ENCODE data around the gene HOXA13. TPM values are rescaled to one million over a fixed set of nuclear protein-coding genes. Genes with fewer than 3 reads are reported as not detected.

Gene HOXA13
- total RNA-seq, 2 experiments from 2014 or later: not detected

DNA sequence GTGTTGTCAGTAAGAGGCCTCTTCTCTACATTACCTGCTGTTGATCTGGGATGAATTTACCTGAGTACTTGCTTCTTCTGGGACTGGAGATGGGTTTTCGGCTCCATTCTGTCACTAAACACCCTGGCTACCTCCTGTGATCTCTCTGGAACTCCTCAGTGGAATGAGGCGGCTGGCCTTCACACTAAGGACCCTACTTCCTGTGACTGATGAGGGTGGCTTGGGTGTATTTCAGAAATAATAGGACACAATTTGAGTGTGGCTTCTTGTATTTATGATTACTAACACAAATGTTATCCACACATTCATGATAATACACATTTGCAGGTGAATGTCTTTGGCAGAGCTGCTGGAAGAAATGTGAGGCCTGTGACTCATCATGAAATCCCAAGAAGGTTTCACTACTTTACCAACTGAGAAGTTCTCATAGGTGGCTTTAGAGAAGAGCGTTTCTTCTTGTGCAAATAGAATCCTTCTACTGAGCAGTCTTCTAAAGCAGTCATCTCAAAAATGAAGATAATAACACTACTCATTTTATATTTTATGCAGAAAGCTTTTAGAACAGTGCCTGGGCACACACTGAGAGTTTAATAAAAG is 21.4 kb upstream of the HOXA13 start:
- Mint-ChIP-seq H3K4me1 (ENCODE audit: low read depth) (no peaks in the 10 kb centered on the region), H3K36me3 (ENCODE audit: low read depth) (no peaks in the 10 kb centered on the region), H3K27ac (no peak overlapping the region), H3K27me3 (peaks cover 58% of the 10 kb centered on the region), H3K4me3 (no peak overlapping the region), H3K9me3 (no peaks in the 10 kb centered on the region)
- peak; percentile 39 for ATAC-seq
- intact Hi-C loops (cut with micrococcal nuclease): no loop called here
- ChIA-PET POLR2A (no interaction called here), CTCF (interaction anchor here (0.7 kb wide), 1 partner anchor 10 kb away, joined by 3 read pairs; no protein-coding TSS in a partner anchor)
- no peak for DNase-seq
- TF ChIP-seq, protein P1, sequence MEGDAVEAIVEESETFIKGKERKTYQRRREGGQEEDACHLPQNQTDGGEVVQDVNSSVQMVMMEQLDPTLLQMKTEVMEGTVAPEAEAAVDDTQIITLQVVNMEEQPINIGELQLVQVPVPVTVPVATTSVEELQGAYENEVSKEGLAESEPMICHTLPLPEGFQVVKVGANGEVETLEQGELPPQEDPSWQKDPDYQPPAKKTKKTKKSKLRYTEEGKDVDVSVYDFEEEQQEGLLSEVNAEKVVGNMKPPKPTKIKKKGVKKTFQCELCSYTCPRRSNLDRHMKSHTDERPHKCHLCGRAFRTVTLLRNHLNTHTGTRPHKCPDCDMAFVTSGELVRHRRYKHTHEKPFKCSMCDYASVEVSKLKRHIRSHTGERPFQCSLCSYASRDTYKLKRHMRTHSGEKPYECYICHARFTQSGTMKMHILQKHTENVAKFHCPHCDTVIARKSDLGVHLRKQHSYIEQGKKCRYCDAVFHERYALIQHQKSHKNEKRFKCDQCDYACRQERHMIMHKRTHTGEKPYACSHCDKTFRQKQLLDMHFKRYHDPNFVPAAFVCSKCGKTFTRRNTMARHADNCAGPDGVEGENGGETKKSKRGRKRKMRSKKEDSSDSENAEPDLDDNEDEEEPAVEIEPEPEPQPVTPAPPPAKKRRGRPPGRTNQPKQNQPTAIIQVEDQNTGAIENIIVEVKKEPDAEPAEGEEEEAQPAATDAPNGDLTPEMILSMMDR (IDR thresholded peaks at IDR 0.05): no peak

DNA sequence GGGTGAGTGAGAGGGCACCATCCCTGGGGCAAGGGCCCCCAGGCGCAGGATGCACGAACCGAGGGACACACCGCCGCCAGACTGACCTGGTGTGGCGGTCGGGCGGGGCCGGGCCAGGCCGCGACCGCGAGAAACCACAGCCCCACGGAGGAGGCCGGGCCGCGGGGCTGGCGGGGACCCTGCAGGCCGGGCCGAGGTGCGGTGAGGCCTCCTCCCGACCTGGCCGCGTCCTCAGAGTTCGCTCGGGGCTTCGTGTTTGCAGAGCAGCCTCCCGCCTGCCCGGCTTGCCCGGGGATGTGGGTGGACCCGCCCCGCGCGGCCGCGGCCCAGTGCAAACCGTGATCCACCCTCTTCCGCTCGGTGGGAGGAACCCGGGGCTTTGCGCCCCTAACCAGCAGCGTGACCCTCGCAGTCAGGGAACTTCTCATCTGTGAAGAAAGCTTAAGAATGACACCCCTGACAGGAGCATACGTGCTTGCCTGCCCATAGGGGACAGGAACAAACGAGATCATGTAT is 20.6 kb upstream of the HOXA13 start:
- Mint-ChIP-seq H3K4me3 (no peak overlapping the region), H3K9me3 (no peaks in the 10 kb centered on the region), H3K27me3 (peaks cover 62% of the 10 kb centered on the region), H3K4me1 (ENCODE audit: low read depth) (no peaks in the 10 kb centered on the region), H3K36me3 (ENCODE audit: low read depth) (no peaks in the 10 kb centered on the region), H3K27ac (no peak overlapping the region)
- TF ChIP-seq, protein P1 (IDR thresholded peaks at IDR 0.05): no peak
- ATAC-seq (no peak), DNase-seq (no peak)
- intact Hi-C loops (cut with micrococcal nuclease): no loop called here
- ChIA-PET POLR2A (no interaction called here), CTCF (no interaction called here)

DNA sequence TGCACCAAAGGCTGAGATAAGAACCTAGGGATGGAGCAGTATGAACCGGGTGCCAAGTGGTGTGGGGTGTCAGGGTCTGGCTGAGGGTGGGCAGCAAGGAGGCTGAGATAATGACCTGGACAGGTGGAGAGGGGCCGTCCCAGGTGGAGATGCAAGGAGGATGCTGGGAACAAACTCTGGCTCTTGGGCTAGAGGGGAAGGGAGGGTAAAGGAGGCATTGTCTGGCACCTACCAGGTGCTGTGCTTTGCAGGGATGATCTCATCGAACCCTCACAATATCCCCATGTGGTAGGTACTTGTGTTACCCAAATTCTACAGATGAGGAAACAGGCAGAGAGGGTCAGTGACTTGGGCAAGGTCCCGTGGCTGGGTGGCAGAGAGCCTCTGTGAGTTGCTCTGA is 19.9 kb upstream of the HOXA13 start:
- DNase-seq: no peak
- no peak overlapping the region for H3K4me3 Mint-ChIP-seq
- TF ChIP-seq, protein P1 (IDR thresholded peaks at IDR 0.05): no peak
- H3K36me3 Mint-ChIP-seq (ENCODE audit: low read depth): no peaks in the 10 kb centered on the region
- no peaks in the 10 kb centered on the region for H3K4me1 Mint-ChIP-seq (ENCODE audit: low read depth)
- H3K9me3 Mint-ChIP-seq: no peaks in the 10 kb centered on the region
- no peak overlapping the region for H3K27ac Mint-ChIP-seq
- POLR2A ChIA-PET: interaction anchor here (0.6 kb wide), 1 partner anchor 27 kb away, joined by 3 read pairs; no protein-coding TSS in a partner anchor
- CTCF ChIA-PET: no interaction called here
- no peak for ATAC-seq
- peaks cover 61% of the 10 kb centered on the region for H3K27me3 Mint-ChIP-seq
- intact Hi-C loops (cut with micrococcal nuclease): no loop called here

DNA sequence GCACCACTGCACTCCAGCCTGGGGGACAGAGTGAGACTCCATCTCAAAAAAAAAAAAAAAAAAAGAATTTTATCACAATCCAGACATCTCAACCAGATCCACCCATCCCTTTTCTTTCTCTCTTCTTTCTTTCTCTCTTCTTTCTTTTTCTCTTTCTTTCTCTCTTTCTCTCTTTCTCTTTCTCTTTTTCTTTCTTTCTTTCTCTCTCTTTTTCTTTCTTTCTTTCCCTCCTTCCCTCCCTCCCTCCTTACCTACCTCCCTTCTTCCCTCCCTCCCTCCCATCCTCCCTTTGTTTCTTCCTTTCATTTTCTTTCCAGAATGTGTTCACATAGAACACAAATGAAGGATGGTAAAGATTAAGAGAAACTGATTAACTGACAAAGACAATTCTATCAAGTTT is 18.1 kb upstream of the HOXA13 start:
- Mint-ChIP-seq H3K4me1 (ENCODE audit: low read depth) (no peaks in the 10 kb centered on the region), H3K36me3 (ENCODE audit: low read depth) (no peaks in the 10 kb centered on the region), H3K27ac (no peak overlapping the region), H3K27me3 (peaks cover 66% of the 10 kb centered on the region), H3K9me3 (no peaks in the 10 kb centered on the region), H3K4me3 (no peak overlapping the region)
- ATAC-seq: no peak
- TF ChIP-seq, protein P1 (IDR thresholded peaks at IDR 0.05): no peak
- no peak for DNase-seq
- intact Hi-C loops (cut with micrococcal nuclease): no loop called here
- CTCF ChIA-PET: interaction anchor here (1.0 to 1.6 kb wide), 3 partner anchors 22 to 879 kb away, joined by 3 to 5 read pairs (median 3); no protein-coding TSS in a partner anchor
- POLR2A ChIA-PET: no interaction called here

DNA sequence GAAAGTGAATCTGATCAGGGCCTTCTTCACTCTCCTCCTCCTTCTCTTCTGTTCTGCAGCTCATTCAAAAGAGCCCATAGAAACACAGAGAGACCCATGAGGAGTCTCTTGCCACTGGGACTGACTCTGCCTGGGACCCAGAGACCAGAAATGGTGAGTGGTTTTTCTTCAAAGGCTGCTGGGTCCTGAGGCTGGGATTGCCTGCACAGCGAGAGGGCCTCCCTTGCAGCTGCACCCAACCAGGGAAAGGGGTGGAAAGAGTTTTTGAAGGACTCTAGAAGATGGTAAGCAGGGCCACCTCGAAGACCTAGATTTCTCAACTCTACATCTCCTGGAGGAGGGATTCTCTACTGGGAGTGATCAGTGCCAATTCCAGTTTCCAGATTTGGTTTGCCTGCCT is 15.5 kb upstream of the HOXA13 start:
- Mint-ChIP-seq H3K36me3 (ENCODE audit: low read depth) (no peaks in the 10 kb centered on the region), H3K4me1 (ENCODE audit: low read depth) (peaks cover 6% of the 10 kb centered on the region), H3K4me3 (no peak overlapping the region), H3K9me3 (no peaks in the 10 kb centered on the region), H3K27me3 (peaks cover 71% of the 10 kb centered on the region), H3K27ac (no peak overlapping the region)
- TF ChIP-seq, protein P1 (IDR thresholded peaks at IDR 0.05): no peak
- intact Hi-C loops (cut with micrococcal nuclease): no loop called here
- DNase-seq (no peak), ATAC-seq (no peak)
- ChIA-PET POLR2A (no interaction called here), CTCF (interaction anchor here (0.7 to 1.3 kb wide), 4 partner anchors 19 to 362 kb away, joined by 3 read pairs; no protein-coding TSS in a partner anchor)
